GDM1 (cell line): ENCODE data around the gene FOSL1.
"Not testable (repeated sequence)": the region's sequence is repeated elsewhere in the genome, so short reads cannot be mapped to it uniquely, and the experiment has no call there.

Source experiments
- DNase-seq: peaks from one replicate; lab custom pipeline; 2025; lab: John Stamatoyannopoulos, UW

Gene FOSL1

GRCh38 chr11:65896034-65896999 is 3.9 kb downstream of the FOSL1 start:
- DNase-seq = no peak

- DNase-seq = no peak
Measured at GRCh38 chr11:65895482-65895981, 4.7 kb downstream of the FOSL1 start.

GRCh38 chr11:65894034-65894591 is 6.1 kb downstream of the FOSL1 start:
- DNase-seq = peak; percentile 72

- no peak for DNase-seq
Measured at GRCh38 chr11:65892661-65893317, 7.4 kb downstream of the FOSL1 start.

- not testable (repeated sequence) for DNase-seq
Measured at GRCh38 chr11:65892137-65892540, 8.0 kb downstream of the FOSL1 start.

GRCh38 chr11:65891219-65892136 is 8.7 kb downstream of the FOSL1 start:
- peak; percentile 29 for DNase-seq

GRCh38 chr11:65890324-65891218 is 9.6 kb downstream of the FOSL1 start, which contains the start of gene CCDC85B:
Gene CCDC85B, plus strand, starts transcription at chr11:65890673. Its CDS starts 111 bp downstream, at chr11:65890784.
- DNase-seq = peak; percentile 95

- DNase-seq = peak; percentile 93
Measured at GRCh38 chr11:65888163-65888814, 11.9 kb downstream of the FOSL1 start, which contains the start of gene FIBP. Gene FIBP, minus strand, starts transcription at chr11:65888471. Its CDS starts 53 bp downstream, at chr11:65888418.

- no peak for DNase-seq
Measured at GRCh38 chr11:65887723-65888162, 12.4 kb downstream of the FOSL1 start.

- no peak for DNase-seq
Measured at GRCh38 chr11:65886826-65887722, 13.1 kb downstream of the FOSL1 start.

- DNase-seq = no peak
Measured at GRCh38 chr11:65885808-65886536, 14.2 kb downstream of the FOSL1 start.

GRCh38 chr11:65885231-65885630 is 15.0 kb downstream of the FOSL1 start:
- no peak for DNase-seq

- DNase-seq = peak; percentile 70
Measured at GRCh38 chr11:65884716-65885092, 15.5 kb downstream of the FOSL1 start.

GRCh38 chr11:65883786-65884715 is 16.1 kb downstream of the FOSL1 start:
- no peak for DNase-seq

- DNase-seq = no peak
Measured at GRCh38 chr11:65883058-65883761, 17.0 kb downstream of the FOSL1 start.
